HFFc6 (cell line): ENCODE measurements around the gene PTPRM. TPM values are rescaled to one million over a fixed set of nuclear protein-coding genes. Genes with fewer than 3 reads are reported as not detected.

Experiments used
- DNase-seq: peaks from one replicate; pipeline ENCODE4 v3.0.0-alpha.2; 2018
- H3K27ac Mint-ChIP-seq: 2 replicates; pipeline ENCODE4 v1.8.0; 2020; ENCODE audit warnings: mild to moderate bottlenecking, mixed read lengths
- H3K27me3 Mint-ChIP-seq: 2 replicates; pipeline ENCODE4 v1.8.0; 2021; ENCODE audit warnings: mild to moderate bottlenecking, moderate library complexity, mixed read lengths; ENCODE audit not compliant: insufficient read depth
- H3K36me3 Mint-ChIP-seq: 2 replicates; pipeline ENCODE4 v1.8.0; 2021; ENCODE audit warnings: low read depth, mixed read lengths
- H3K4me1 Mint-ChIP-seq: 2 replicates; pipeline ENCODE4 v1.8.0; 2020; ENCODE audit warnings: low read depth, mixed read lengths
- H3K4me3 Mint-ChIP-seq: 2 replicates; pipeline ENCODE4 v1.8.0; 2020; ENCODE audit warnings: mild to moderate bottlenecking, moderate library complexity, mixed read lengths
- H3K9me3 Mint-ChIP-seq: 2 replicates; pipeline ENCODE4 v1.8.0; 2020; ENCODE audit warnings: mild to moderate bottlenecking, mixed read lengths
- total RNA-seq, 6 experiments: library from RNA; stranded (reverse); fragmentation: NEBNext Ultra II Directional; extraction: Animal tissue kit (Norgen Biotek cat#: 25700); gene quantifications; 2 replicates in 1 of 6; 3 replicates in 5 of 6; pipeline ENCODE4 v1.2.3, GENCODE V29; 2021
- TF ChIP-seq, protein P1 (sequence below): fragments of 200-600 bp; sonication (generic); IDR thresholded peaks from 2 replicates; pipeline ENCODE4 v1.5.0; 2021; ENCODE audit warnings: antibody characterized with exemption, mild to moderate bottlenecking

The PTPRM gene
- total RNA-seq, 6 experiments from 2014 or later = 39.4 to 49.8 (median 43.8) TPM

DNA sequence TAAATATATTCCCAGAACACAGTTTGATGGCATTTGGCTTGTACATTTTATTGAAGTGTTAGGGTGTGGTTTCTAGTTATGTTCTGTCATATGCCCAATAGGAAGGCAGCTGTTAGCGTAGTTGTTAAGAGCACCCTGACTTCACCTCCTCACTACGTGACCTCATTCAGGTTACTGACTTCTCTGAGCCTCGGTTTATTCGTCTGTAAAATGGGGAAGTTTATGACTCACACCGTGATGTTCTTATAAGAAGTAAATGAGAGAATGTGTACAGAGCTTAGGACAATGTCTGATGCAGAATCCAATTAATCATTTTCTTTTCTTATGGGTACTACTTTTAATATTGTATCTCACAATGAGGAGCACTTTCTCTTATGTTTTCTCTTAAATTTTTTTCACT, 226.0 kb downstream of the PTPRM start:
- Mint-ChIP-seq H3K9me3 (no peaks in the 10 kb centered on the region), H3K27me3 (no peaks in the 10 kb centered on the region), H3K4me1 (no peaks in the 10 kb centered on the region; the same call in 1 of the 2 replicates), H3K4me3 (no peak overlapping the region), H3K27ac (no peak overlapping the region), H3K36me3 (no peaks in the 10 kb centered on the region)
- DNase-seq = no peak
- TF ChIP-seq, protein P1, sequence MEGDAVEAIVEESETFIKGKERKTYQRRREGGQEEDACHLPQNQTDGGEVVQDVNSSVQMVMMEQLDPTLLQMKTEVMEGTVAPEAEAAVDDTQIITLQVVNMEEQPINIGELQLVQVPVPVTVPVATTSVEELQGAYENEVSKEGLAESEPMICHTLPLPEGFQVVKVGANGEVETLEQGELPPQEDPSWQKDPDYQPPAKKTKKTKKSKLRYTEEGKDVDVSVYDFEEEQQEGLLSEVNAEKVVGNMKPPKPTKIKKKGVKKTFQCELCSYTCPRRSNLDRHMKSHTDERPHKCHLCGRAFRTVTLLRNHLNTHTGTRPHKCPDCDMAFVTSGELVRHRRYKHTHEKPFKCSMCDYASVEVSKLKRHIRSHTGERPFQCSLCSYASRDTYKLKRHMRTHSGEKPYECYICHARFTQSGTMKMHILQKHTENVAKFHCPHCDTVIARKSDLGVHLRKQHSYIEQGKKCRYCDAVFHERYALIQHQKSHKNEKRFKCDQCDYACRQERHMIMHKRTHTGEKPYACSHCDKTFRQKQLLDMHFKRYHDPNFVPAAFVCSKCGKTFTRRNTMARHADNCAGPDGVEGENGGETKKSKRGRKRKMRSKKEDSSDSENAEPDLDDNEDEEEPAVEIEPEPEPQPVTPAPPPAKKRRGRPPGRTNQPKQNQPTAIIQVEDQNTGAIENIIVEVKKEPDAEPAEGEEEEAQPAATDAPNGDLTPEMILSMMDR = no peak

DNA sequence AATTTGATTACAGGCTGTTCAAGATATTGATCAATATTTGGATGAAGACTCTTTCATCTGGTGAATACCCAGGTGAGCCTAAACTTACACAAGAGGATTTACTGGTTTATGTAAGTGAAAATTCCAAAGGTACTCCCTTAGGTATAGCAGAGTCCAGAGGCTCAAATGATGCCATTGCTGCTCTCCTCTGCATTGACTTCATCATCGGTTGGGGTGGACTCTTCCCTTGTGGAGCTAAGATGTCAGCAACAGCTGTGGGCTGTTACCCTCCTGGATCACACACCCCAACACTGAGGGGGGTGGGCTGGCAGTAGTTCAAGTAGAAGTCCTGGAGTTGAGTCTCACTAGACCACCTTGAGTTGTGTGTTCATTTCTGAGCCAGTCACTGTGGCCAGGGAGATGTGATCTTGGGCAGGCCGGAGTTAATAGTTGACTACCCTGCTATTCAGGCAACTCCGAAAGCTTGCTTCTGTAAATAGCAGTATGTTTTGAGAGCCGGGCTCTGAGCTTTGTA, 236.9 kb downstream of the PTPRM start:
- Mint-ChIP-seq H3K27ac (no peak overlapping the region), H3K9me3 (no peaks in the 10 kb centered on the region), H3K36me3 (peaks cover 7% of the 10 kb centered on the region), H3K4me3 (no peak overlapping the region), H3K27me3 (no peaks in the 10 kb centered on the region), H3K4me1 (peaks cover 11% of the 10 kb centered on the region)
- TF ChIP-seq, protein P1 = no peak
- DNase-seq = no peak

DNA sequence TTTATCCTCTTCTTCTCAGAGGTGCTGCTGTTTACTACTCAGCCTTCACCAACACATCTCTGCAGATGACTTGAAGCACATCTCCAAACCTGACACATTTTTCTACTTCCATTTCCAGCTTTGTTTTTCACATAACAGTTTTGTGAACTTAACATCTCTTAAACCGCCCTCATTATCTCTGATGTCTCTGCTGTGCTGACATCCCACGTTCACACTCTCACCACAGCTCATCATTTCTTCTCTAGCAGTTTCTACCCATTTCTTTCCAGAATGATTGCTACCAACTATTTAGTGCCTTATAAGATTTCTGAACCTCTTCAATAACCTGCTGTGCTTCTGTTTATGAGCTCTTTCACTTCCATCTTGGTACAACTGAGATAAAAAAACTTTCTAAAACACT, 238.0 kb downstream of the PTPRM start:
- Mint-ChIP-seq H3K27ac (no peak overlapping the region), H3K36me3 (peaks cover 7% of the 10 kb centered on the region), H3K27me3 (no peaks in the 10 kb centered on the region), H3K9me3 (no peaks in the 10 kb centered on the region), H3K4me3 (no peak overlapping the region), H3K4me1 (peaks cover 11% of the 10 kb centered on the region)
- no peak for DNase-seq
- TF ChIP-seq, protein P1 = no peak

DNA sequence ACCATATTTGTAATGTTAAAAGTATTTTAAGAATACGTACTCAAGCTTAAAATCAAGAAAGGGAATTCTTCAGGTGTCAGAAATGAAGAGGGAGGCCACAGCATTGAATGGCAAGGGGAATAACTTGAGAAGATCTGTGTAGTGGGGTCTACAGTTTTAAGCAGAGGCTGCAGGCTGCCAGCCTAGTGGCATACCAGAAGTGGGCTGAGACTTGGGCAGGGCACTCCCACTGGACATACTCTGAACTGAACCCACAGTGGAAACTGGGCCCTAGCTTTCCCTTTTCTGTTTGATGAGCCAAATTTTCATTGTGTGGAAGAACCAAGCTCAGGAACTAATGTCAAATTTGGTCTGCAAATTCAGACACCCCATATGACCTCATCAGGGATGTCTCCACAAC, 238.8 kb downstream of the PTPRM start:
- H3K4me3 Mint-ChIP-seq = no peak overlapping the region
- DNase-seq = no peak
- TF ChIP-seq, protein P1 = no peak
- H3K9me3 Mint-ChIP-seq = no peaks in the 10 kb centered on the region
- H3K4me1 Mint-ChIP-seq = peaks cover 11% of the 10 kb centered on the region
- H3K36me3 Mint-ChIP-seq = peaks cover 7% of the 10 kb centered on the region
- no peaks in the 10 kb centered on the region for H3K27me3 Mint-ChIP-seq
- no peak overlapping the region for H3K27ac Mint-ChIP-seq

DNA sequence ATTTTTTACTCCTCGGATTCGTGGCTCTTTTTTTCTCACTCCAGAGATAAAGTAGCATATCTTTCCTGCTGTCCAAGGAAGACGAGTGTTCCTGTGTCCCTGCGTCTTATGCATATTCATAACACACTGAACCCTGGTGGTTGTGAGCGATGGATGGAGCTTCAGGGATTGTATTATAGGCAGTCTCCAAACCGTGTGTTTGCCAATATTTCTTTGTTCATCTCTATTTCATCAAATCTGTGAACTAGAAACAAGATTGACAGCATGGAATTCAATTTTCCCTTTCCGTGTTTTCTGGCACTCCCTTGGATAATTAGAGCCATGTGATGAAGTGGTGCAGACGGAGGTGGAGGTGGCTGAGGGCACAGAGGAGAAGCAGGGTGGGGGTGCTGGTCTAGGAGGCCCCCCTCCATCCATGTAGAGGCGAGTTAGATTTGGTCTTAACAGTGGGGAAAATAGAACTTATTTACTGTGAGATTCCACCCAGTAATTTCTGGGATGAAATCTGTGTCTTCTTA, 240.9 kb downstream of the PTPRM start:
- Mint-ChIP-seq H3K4me1 (peaks cover 27% of the 10 kb centered on the region), H3K27ac (no peak overlapping the region), H3K4me3 (no peak overlapping the region), H3K27me3 (no peaks in the 10 kb centered on the region; the same call in 1 of the 2 replicates), H3K9me3 (no peaks in the 10 kb centered on the region), H3K36me3 (peaks cover 7% of the 10 kb centered on the region)
- no peak for DNase-seq
- TF ChIP-seq, protein P1 = no peak
